Kidney (tissue), 14 donors: ENCODE data around the gene GGT6. TPM values are rescaled to one million over a fixed set of nuclear protein-coding genes. Genes with fewer than 3 reads are reported as not detected.
A peak's percentile ranks its signal among the peaks of the same experiment; 100 is the strongest.

ENCODE experiments used
- DNase-seq, 5 donors: peaks; one replicate each; pipeline ENCODE4 v3.0.0-alpha.2; 2013 to 2020
- FAIRE-seq: peaks from 2 replicates; lab custom pipeline; 2012; peaks lifted over from hg19 to GRCh38; lab: Jason Lieb, UNC
- H3K27ac ChIP-seq, 2 donors: one replicate each; pipeline ENCODE4 v1.7.0; 2013; ENCODE audit warnings: low read depth in 2 of 2, low read length in 2 of 2, inconsistent platforms in 1 of 2
- H3K27me3 ChIP-seq: one replicate; pipeline ENCODE4 v1.7.1; 2013; ENCODE audit warnings: low read length, inconsistent platforms; ENCODE audit not compliant: control insufficient read depth, insufficient read depth
- H3K36me3 ChIP-seq, 3 donors: one replicate each; pipeline versions ENCODE4 v1.7.0 to v1.7.1; 2013; ENCODE audit warnings: low read length in 3 of 3, control low read depth in 1 of 3, inconsistent platforms in 1 of 3; ENCODE audit not compliant: insufficient read depth in 3 of 3, control insufficient read depth in 2 of 3
- H3K4me1 ChIP-seq, 3 donors: one replicate each; pipeline versions ENCODE4 v1.7.0 to v1.7.1; 2013; ENCODE audit warnings: low read length in 3 of 3, inconsistent platforms in 1 of 3, low read depth in 1 of 3; ENCODE audit not compliant: control insufficient read depth in 2 of 3, insufficient read depth in 2 of 3
- H3K4me3 ChIP-seq, 3 donors: one replicate each; pipeline versions ENCODE4 v1.7.0 to v1.8.1; 2013; ENCODE audit warnings: low read length in 3 of 3, control low read depth in 1 of 3, inconsistent platforms in 1 of 3
- H3K9ac ChIP-seq, 3 donors: one replicate each; pipeline versions ENCODE4 v1.7.0 to v1.7.1; 2013; ENCODE audit warnings: low read length in 3 of 3, control low read depth in 1 of 3, inconsistent platforms in 1 of 3
- H3K9me3 ChIP-seq, 3 donors: one replicate each; pipeline versions ENCODE4 v1.7.0 to v1.7.1; 2013; ENCODE audit warnings: low read length in 3 of 3, control low read depth in 1 of 3, inconsistent platforms in 1 of 3; ENCODE audit not compliant: control insufficient read depth in 2 of 3, insufficient read depth in 1 of 3
- CTCF ChIP-seq: IDR thresholded peaks from 3 replicates; pipeline ENCODE4 v1.5.1; 2012; ENCODE audit warnings: mild to moderate bottlenecking, moderate library complexity, borderline replicate concordance; ENCODE audit not compliant: insufficient read depth; ENCODE audit errors: extremely low read depth
- intact Hi-C: fragments of 100-400 bp; cut with DNase I; formaldehyde crosslinking; loops from one replicate; pipeline ENCODE4 v1.11.1; 2022
- polyA plus RNA-seq: library from polyadenylated mRNA; stranded (reverse); fragments of 350-450 nt; fragmentation: Illumina TruSeq; extraction: RNeasy Lipid Tissue Mini Kit (QIAGEN cat#74804); gene quantifications from one replicate; pipeline ENCODE4 v1.2.3, GENCODE V29; 2014; ENCODE audit warnings: low read depth, low replicate concordance; ENCODE audit not compliant: insufficient read depth
- total RNA-seq: library from RNA; stranded (reverse); fragmentation: NEBNext Ultra II Directional; extraction: Animal tissue kit (Norgen Biotek cat#: 25700); gene quantifications from one replicate; pipeline ENCODE4 v1.2.1, GENCODE V29; 2021
- donor health status: control.
- donor health status: control.
- donor health status: control.
- donor health status: control.
- donor health status: control.
- donor health status: DM: yes; HTN: yes; CAD: no.
- donor health status: Normal renal cell carcinoma (clear cell type).

The GGT6 gene
- total and polyA plus RNA-seq, 2 donors from 2014 or later: 16.8 to 51.4 TPM

GRCh38 chr17:4588898-4589625, 28.7 kb upstream of the GGT6 start:
- peak in 1 of 5 donors; percentile 60 for DNase-seq

GRCh38 chr17:4588391-4588790, 28.0 kb upstream of the GGT6 start:
- no peaks in the 10 kb centered on the region for H3K36me3 ChIP-seq
- DNase-seq: peak in 1 of 5 donors; percentile 62
- peaks cover 2 to 45% (median 26%) of the 10 kb centered on the region in 3 donors for H3K4me1 ChIP-seq
- intact Hi-C loops: no loop called here
- peak overlapping the region in 1 of 3 donors; percentile 73 for H3K9ac ChIP-seq
- H3K4me3 ChIP-seq: peak overlapping the region in 1 of 3 donors; percentile 59
- peak overlapping the region; percentile 5 to 95 for H3K27ac ChIP-seq
- no peaks in the 10 kb centered on the region for H3K9me3 ChIP-seq
- TF ChIP-seq CTCF: no peak
- H3K27me3 ChIP-seq: no peaks in the 10 kb centered on the region
- no peak for FAIRE-seq

More at GRCh38 chr17:4588898-4589625, 28.7 kb upstream of the GGT6 start:
- H3K4me1 ChIP-seq: peaks cover 0 to 40% (median 22%) of the 10 kb centered on the region in 3 donors
- intact Hi-C loops: no loop called here
- no peaks in the 10 kb centered on the region for H3K36me3 ChIP-seq
- peak overlapping the region in 1 of 3 donors; percentile 55 for H3K9ac ChIP-seq
- peak overlapping the region; percentile 36 to 95 for H3K27ac ChIP-seq
- H3K9me3 ChIP-seq: no peaks in the 10 kb centered on the region
- no peak for FAIRE-seq
- H3K4me3 ChIP-seq: peak overlapping the region in 1 of 3 donors; percentile 59
- H3K27me3 ChIP-seq: no peaks in the 10 kb centered on the region
- TF ChIP-seq CTCF: no peak

- FAIRE-seq (no peak), DNase-seq (peak in 1 of 5 donors; percentile 56)
- Histone ChIP-seq H3K27ac (peak overlapping the region; percentile 82 to 95), H3K9me3 (no peaks in the 10 kb centered on the region), H3K9ac (peak overlapping the region in 1 of 3 donors; percentile 73), H3K4me1 (peaks cover 2 to 51% (median 32%) of the 10 kb centered on the region in 3 donors), H3K27me3 (no peaks in the 10 kb centered on the region), H3K4me3 (peak overlapping the region in 1 of 3 donors; percentile 59), H3K36me3 (no peaks in the 10 kb centered on the region)
- TF ChIP-seq CTCF: no peak
- intact Hi-C loops: no loop called here
Observed at GRCh38 chr17:4587803-4588202, 27.4 kb upstream of the GGT6 start.
